Measurements from ENCODE around the gene PARP16.

PARP16 gene

DNA sequence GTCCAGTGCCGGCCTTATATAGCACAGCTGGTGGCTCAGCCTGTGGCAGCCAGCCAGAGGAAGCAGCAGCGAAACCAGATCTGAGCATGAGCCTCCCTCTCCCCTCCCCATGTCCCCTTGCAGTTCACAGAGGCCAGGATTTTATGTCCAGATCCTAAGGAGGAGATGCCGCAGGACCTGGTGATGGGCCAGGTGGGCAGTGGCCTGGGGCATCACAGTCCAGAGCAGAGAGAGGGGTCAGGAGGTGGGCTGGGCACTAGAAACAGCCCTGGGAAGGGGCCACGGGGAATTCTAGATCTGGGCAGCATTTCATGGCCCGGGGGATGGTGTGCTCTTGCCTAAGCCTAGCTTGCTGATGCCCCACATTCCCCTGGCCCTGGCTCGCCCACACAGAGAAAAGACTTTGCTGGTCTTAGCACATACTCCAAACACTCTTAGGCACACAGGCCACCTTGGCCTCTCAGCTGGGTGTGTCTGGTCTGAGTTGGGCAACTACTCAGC lies 75.2 kb downstream of the PARP16 start:
- TF ChIP-seq, protein P1, sequence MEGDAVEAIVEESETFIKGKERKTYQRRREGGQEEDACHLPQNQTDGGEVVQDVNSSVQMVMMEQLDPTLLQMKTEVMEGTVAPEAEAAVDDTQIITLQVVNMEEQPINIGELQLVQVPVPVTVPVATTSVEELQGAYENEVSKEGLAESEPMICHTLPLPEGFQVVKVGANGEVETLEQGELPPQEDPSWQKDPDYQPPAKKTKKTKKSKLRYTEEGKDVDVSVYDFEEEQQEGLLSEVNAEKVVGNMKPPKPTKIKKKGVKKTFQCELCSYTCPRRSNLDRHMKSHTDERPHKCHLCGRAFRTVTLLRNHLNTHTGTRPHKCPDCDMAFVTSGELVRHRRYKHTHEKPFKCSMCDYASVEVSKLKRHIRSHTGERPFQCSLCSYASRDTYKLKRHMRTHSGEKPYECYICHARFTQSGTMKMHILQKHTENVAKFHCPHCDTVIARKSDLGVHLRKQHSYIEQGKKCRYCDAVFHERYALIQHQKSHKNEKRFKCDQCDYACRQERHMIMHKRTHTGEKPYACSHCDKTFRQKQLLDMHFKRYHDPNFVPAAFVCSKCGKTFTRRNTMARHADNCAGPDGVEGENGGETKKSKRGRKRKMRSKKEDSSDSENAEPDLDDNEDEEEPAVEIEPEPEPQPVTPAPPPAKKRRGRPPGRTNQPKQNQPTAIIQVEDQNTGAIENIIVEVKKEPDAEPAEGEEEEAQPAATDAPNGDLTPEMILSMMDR (IDR thresholded peaks at IDR 0.05) = no peak

DNA sequence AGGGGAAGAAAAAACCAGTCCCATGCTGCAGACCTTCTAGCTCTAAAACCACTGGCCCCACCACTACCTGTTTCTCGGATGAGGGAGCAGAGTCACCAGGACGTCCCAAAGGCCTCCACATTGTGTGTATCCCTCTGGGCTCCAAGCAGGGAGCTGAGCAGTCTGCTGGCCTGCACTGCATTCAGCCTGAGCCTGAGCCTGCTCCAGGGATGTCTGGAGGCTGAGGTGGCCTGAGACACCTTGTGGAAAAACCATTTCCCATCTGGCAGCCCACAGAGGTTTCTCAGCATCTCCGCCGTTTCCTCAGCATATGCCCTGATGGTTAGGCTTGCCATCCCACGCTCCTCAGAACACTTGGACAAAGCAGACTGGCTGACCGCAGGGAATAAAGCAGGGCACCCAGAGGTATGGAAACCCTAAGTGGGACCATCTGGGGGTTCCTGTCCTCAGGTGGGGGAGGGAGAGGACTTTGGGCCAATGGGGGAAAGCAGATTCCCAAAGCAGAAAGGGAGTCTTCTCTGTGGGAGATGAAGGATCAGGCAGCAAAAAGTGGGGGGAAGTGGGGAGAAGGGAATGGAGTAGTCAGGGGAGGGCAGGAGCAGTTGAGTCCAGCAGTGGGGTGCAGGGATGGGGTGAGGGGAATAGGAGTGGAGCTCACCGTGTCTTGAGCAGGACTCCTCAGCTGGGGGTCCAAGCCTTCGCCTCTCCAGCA lies 75.8 kb downstream of the PARP16 start, which contains the start of gene CILP:
CILP (minus strand) TSS at position 704 of the 712 bp plus-strand sequence. CDS start 1,718 bp downstream, outside the sequence.
- TF ChIP-seq, protein P1 (IDR thresholded peaks at IDR 0.05) = no peak

DNA sequence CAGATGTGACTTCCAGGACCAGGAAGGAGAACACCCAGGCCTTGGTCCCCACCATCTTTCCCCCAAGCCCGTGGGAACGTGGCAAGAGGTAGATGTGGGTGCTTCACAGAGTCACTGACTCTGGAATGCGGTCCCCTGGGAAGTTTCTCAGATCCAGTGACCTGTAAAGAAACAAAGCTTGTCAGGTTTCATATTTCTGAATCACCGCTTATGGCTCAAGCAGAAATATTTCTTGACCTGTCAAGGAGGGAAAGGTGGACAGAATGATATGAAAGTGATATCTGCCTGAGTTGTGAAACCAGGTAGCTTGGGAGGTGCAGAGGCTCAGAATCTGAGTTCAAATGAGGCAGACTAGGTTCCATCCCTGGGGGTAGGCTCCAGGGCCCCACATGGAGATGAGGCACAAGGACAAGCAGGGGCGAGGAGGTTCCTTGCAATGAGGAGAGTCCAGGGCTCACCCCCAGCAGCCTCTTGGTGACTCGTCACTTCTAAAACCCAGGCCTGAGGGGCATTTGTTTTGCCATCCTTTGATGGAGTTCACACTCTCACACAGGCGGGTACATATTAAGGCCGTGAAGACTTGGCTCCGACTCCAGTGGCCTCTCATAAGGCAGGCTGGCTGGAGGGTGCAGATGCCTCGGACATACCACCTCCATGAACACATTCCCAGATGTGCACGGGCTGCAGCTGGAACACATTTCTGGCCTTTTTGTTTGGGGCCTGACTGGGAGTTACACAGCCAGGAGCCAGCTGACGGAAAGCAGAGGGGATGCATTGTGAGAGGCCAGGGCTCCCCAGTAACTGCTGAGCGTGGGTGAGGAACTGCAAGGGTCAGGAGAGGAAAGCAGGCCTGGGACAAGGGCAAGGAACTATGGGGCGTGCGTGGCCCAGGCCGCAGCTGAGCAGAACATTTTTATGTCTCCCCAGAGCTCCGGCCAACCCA lies 76.7 kb downstream of the PARP16 start:
- TF ChIP-seq, protein P1 (IDR thresholded peaks at IDR 0.05) = no peak

DNA sequence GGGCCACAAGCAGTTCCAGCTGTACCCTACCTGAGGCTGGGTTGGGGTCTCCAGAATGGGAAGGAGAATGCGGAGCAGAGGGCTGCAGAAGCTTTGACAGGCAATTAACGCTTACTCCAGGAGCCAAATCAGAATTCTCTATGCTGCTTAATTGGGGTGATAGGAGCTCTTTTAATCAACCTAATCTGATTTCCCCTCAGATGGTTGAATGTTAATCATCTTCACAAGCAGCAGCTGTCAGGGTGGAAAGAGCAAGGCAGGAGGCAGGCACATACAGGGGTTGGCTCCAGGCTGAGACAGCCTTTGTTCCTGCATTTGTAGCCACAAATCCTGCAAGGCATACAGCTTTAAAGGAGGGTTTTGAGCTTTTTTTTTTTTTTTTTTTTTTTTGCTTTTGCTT lies 78.0 kb downstream of the PARP16 start:
- TF ChIP-seq, protein P1 (IDR thresholded peaks at IDR 0.05) = no peak
